ENCODE data around the gene GLG1.
"Not testable (repeated sequence)": the region's sequence is repeated elsewhere in the genome, so short reads cannot be mapped to it uniquely, and the experiment has no call there.

GLG1 gene

DNA sequence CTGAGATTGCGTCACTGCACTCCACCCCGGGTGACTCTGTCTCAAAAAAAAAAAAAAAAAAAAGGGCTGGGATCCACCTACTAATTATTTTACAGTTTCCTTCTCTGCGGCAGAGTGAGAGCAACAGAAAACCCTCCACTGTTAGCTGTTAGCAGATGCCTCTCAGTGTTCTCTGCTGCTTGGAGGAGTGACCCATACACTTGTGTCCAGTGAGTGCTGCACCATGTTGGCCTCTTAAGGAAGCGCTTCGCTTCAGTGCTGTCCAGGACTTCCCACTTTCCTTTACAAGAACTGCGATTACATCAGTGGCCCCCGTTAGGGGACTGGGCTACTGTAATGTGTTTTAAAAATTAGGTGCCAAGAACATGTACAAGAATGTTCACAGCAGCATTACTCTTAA, 167.2 kb downstream of the GLG1 start:
- no peak overlapping the region for H3K27ac ChIP-seq

DNA sequence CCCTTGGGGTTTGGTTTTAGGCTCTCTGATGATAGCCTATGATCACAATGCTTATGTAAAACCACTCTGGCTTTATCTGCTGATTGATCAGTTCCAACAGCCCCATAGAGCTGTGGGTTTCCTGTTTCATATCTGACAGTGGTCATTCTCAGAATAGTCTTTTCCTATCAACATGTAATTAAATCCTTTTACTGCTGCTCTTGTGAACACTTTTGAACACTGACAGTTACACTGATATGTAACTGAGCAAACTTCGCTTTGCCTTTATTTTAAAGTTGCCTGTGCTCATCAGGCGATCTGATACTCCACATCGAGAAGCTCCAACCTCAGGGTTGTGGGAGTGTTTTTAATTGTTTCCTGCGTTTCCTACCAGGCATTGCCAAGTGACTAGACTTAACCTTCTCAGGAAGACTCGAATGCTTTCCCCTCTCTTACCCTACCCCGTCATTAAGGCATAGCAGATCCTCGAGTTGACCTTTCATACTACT, 168.4 kb downstream of the GLG1 start:
- no peak for TF ChIP-seq ZFX (IDR thresholded peaks at IDR 0.05)
- TF ChIP-seq, protein P1, sequence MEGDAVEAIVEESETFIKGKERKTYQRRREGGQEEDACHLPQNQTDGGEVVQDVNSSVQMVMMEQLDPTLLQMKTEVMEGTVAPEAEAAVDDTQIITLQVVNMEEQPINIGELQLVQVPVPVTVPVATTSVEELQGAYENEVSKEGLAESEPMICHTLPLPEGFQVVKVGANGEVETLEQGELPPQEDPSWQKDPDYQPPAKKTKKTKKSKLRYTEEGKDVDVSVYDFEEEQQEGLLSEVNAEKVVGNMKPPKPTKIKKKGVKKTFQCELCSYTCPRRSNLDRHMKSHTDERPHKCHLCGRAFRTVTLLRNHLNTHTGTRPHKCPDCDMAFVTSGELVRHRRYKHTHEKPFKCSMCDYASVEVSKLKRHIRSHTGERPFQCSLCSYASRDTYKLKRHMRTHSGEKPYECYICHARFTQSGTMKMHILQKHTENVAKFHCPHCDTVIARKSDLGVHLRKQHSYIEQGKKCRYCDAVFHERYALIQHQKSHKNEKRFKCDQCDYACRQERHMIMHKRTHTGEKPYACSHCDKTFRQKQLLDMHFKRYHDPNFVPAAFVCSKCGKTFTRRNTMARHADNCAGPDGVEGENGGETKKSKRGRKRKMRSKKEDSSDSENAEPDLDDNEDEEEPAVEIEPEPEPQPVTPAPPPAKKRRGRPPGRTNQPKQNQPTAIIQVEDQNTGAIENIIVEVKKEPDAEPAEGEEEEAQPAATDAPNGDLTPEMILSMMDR (conservative IDR thresholded peaks at IDR 0.05): no peak
- H3K27ac ChIP-seq: no peak overlapping the region

More for the DNA sequence above, 167.2 kb downstream of the GLG1 start:
- no peak for TF ChIP-seq ZFX (IDR thresholded peaks at IDR 0.05)
- TF ChIP-seq, protein P1 (conservative IDR thresholded peaks at IDR 0.05): no peak

DNA sequence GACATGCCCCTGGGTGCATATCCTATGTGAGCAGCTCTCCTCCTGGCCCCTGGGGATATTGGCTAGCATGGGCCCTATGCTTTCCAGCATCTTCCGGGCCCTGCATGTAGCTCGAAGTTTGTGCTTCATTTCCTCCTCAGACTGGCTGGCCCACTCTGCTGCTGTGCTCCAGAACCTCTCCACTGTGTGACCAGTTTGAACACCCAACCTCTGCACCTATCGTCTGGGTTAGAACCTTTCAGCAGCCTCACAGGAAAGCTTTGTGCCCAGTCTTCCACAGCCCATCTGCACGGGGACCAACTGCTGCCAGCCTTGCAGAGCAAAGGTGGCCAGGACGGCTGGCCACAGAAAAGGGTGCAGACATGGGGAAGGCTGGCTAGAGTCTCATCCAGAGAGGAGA, 175.4 kb downstream of the GLG1 start:
- no peak for TF ChIP-seq ZFX (IDR thresholded peaks at IDR 0.05)
- TF ChIP-seq, protein P1 (conservative IDR thresholded peaks at IDR 0.05): no peak

DNA sequence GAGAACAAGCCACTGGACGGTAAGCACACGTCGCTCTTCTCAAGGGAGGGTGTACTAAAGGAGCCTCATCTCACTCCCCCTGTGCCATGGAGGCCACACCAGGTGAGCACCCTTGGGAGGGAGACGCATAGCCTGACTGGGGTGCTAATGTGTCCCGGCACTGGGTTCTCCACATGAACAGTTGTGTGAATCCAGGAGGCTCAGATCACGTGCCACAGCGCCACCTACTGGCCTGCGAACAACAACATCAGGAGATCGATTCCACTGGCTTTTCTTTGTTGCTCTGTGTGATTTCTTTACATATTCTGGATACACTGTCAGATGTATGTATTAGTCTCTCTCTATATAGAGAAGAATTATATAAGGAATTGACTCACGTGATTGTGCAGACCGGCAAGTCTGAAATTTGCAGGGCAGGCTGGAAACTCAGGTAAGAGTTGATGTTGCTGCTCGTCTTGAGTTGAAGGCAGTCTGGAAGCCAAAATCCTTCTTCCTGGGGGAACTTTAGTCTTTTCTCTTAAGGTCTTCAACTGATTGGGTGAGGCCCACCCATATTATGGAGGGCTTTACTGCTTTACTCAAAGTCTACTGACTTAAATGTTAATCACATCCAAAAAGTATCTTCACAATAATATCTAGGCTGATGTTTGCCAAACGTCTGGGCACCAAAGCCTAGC, 176.7 kb downstream of the GLG1 start:
- H3K27ac ChIP-seq: not testable (repeated sequence)
- TF ChIP-seq, protein P1 (conservative IDR thresholded peaks at IDR 0.05): peak; percentile 91

More for the DNA sequence above, 175.4 kb downstream of the GLG1 start:
- H3K27ac ChIP-seq: no peak overlapping the region

DNA sequence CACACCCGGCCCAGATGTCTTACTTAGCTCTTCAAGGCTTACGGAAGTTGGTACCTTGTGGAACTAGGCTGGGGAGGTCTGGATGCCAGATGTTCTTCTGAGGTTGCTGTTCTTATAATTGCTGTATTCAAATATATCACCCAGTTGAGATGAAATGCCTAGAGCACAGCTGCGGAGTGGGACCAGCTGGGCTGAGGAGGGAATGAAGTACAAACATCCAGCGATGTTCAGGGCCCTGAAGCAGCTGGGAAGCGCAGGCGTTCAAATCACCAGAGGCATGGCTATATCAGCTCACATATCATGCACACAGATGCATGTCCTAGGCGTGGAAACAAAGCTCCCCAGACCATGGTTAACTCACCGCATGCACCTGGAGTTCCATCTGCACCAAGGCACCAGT, 178.4 kb downstream of the GLG1 start:
- not testable (repeated sequence) for H3K27ac ChIP-seq

DNA sequence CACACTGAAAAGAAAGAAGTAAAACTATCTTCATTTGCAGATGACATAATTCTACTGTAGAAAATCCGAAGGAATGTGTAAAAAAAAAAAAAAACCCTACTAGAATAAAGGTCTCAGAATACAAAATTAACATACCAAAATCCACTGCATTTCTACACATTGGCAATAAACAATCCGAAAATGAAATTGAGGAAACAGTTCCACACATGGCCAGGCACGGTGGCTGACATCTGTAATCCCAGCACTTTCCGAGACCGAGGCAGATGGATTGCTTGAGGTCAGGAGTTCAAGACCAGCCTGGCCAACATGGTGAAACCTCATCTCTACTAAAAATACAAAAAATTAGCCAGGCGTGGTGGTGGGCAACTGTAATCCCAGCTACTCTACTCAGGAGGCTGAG, 181.2 kb downstream of the GLG1 start:
- not testable (repeated sequence) for H3K27ac ChIP-seq

DNA sequence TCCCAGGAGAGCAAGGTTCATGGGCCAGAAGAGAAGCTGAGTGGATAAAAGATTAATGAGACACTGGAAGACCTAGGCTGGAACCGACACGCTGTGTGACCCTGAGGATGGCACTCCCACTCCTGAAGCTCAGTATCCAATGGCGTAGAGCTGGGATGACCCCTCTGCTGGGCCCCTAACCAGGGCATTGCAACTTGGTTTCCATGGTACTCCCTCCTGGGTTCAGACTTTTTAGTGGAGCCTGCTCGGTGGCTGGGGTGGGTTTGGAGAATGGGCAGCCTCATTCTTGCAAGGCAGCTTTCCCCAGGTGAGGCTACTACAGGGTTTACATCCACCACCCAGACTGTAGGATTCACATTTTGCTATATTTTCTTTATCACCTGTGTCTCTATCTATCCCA, 183.2 kb downstream of the GLG1 start:
- H3K27ac ChIP-seq: not testable (repeated sequence)

DNA sequence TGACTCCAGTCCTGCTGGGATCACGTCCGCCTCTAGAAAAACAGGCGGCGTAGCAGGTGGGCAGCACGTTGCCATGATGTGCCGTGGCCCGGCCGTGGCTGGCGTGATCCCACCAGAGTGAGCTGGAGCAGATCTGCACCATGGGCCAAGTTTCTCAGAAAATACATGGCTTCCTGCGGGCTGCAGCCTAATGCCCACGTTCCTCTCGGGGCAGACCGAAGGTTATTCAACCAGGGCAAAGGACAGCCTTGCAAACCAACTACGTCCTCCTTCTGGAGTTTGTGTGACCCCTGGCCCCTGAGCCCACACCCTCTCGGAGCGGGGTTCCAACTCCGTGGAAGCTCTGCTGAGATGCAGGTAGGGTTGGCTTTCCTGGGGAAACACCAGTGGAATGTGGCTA, 184.8 kb downstream of the GLG1 start:
- not testable (repeated sequence) for H3K27ac ChIP-seq

DNA sequence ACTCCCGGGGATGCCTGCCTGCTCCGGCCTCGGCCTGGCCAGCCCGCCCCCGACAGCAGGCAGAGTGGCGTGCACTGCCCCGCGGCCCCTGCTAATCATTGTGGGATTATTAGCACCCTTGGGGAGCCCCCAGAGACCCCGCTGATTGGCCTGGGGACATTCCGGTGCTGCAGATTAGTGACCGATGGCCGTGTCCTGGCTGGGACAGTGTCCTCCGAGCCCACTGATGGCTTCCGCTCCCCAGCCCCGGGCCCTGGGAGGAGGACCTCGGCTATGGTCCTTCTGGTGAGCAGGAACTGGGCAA, 185.5 kb downstream of the GLG1 start:
- H3K27ac ChIP-seq: not testable (repeated sequence)

DNA sequence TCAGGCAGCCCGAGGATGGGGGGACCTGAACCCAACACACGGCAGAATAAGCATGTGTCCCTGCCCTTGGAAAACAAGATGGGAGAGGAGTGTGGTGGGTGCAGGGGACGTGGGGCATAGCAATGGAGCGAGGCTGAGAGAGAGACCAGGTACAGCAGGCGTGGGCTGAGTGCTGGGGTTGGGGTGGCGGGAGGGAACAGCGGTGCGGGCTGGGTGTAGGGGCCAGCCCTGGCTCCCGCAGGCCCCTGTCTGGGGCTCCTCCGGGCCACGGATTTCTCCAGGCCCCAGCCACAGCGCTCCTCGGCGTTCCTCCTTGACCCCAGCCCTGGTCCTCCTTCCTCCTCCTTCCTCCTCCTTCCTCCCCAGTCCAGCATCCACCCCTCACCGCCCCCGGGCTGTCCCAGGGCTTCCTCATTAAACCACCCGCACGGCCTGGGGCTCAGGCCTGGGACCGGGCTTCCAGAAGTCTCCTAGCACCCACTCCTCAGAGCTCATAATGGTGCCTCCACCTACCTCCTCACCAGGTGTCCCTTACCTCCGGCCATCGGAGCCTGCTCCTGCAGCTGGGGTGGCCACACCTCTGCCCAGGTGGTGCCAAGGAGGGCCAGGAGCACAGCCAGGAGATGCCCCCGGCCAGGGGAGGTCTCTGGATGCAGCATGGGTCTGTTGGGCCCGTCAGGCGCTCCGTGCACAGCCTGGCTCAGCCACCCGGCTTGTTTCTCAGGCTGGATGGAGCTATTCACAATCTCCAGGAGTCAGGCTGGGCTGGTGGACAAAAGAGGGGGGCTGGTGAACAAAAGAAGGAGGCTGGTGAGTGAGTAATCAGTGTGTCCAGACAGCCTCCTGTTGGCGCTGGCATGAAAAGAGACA, 186.1 kb downstream of the GLG1 start, which contains the start of gene CLEC18B:
Gene CLEC18B, minus strand, starts transcription at position 867 of the 870 bp plus-strand sequence. Its CDS starts 208 bp downstream, at position 659.
- not testable (repeated sequence) for H3K27ac ChIP-seq

DNA sequence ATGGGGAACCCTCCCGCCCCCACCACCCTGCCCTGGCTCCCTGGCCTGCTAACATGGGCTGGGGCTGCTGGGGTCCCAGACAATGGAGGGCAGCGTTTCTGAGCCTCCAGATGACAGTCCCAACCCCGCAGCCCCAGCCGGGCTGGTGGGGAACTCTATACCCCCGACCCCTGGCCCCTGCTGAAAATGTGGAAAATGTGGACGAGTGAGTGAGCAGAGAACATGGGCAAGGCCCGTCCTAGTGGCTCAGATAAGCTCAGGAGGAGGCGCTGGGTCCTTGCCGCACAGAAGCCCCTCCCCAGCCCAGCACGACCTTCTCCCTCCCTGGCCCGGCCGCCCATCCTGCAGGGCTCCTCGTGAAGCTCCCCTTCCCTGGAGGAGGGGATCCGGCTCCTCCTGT, 187.1 kb downstream of the GLG1 start:
- H3K27ac ChIP-seq: not testable (repeated sequence)

DNA sequence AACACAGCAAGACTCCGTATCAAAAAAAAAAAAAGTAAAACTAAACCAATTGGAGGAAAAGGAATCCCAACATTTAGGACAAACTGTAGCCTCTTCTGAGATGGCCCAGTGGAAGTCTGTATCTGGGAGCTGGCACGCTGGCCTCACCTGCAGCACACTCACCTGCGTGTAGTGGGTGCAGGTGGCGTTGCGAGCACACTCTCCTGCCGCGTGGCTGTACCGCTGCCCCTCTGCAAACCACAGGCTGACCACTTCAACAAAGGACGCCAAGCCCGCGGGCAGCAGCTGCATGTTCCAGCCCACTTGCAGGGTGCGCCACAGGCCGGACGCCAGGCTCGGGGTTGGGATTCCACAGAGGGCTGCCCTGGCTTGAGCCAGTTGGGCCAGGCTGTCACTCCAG, 189.0 kb downstream of the GLG1 start:
- not testable (repeated sequence) for H3K27ac ChIP-seq

DNA sequence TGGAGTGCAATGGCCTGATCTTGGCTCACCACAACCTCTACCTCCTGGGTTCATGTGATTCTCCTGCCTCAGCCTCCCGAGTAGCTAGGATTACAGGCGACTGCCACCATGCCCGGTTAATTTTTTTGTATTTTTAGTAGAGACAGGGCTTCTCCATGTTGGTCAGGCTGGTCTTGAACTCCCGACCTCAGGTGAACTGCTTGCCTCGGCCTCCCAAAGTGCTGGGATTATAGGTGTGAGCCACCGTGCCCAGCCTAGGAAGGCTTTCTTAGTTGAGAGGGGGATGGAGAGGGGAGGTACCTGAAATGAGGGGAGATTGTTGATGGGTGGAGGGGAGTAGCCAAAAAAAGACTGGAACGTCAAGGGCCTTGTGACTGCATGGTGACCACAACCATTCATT, 193.0 kb downstream of the GLG1 start:
- not testable (repeated sequence) for H3K27ac ChIP-seq

DNA sequence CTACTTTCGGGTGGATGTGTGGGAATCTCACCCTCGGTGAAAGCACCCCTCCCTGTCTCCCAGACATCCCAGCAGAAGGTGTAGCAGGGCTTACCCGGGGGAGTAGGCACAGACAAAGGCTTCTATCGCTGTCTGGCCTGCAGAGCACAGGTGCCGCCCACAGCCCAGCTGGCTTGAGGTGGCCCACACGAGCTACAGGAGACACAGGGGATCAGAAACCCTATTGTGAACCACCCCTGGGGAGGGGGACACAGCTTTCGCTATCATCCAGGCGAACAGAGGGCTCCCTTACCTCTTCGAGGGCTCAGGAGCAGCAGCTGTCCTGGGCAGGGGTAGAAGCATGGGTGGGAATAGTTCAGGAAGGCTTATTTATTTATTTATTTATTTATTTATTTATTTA, 193.4 kb downstream of the GLG1 start:
- not testable (repeated sequence) for H3K27ac ChIP-seq

DNA sequence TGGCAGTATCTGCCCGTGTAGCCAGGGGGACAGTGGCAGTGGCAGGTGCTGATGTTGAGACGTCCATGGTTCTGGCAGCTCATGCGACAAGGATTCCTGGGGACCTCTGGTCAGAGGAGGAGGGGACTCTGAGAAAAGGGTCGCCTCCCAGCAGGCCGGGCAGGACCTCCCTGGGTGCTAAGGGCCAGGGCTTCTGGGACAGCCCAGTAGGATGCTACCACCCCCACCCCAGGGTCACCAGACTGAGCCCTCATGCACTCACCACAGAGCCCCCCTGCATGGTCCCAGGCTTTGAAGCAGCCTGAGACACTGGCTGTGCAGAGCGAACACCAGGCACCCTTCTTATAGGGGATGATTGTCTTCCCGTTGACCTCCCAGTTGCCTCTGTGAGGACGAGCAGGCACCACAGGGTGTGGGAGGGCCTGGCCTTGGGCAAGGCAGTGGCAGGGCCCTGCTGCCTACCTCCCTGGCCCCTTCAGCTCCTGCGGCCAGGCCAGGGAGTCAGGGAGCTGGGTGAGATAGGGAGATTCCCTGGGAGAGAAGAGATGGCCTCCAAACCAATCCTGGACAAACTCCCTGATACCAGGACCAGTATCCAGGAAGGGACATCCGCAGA, 194.0 kb downstream of the GLG1 start:
- H3K27ac ChIP-seq: not testable (repeated sequence)
